ENCODE data around the gene MOSMO. TPM values are rescaled to one million over a fixed set of nuclear protein-coding genes. Genes with fewer than 3 reads are reported as not detected.
A peak's percentile ranks its signal among the peaks of the same experiment; 100 is the strongest.

The MOSMO gene
- total and polyA plus RNA-seq, 9 of the 15 experiments (the other 6 are each of a cell fraction or from before 2014, with no cell fraction given): 1.9 to 13.3 (median 7.7) TPM

- no peak for TF ChIP-seq FOS (IDR thresholded peaks at IDR 0.05; ENCODE audit: extremely low read depth, insufficient read length)
- TF ChIP-seq ZBTB5 (IDR thresholded peaks at IDR 0.05): peak; percentile 37; the same call in 1 of the 2 replicates
Observed at GRCh38 chr16:22116095-22116700, 108.3 kb downstream of the MOSMO start (continued).

GRCh38 chr16:22117609-22118008, 109.7 kb downstream of the MOSMO start:
- H3K4me2 ChIP-seq (ENCODE audit: insufficient read depth, low read length): no peak overlapping the region
- H3K9ac ChIP-seq (ENCODE audit: insufficient read depth in 1 of 2, low read depth in 2 of 2, low read length in 2 of 2): no peak overlapping the region; a peak in 1 of 4 replicates
- CTCF ChIA-PET (ENCODE audit: low intra/inter-chr PET ratio): no interaction called here
- H3K9me3 ChIP-seq (replicated peaks; ENCODE audit: control insufficient read depth, insufficient read depth, low read depth, low read length): no peaks in the 10 kb centered on the region
- POLR2A ChIA-PET: no interaction called here
- in situ Hi-C loops (cut with MboI) (loop anchor here (25.0 kb wide), 1 partner anchor 305 kb away; no protein-coding TSS in a partner anchor), intact Hi-C loops (cut with micrococcal nuclease) (no loop called here)
- ATAC-seq: no peak
- FAIRE-seq: no peak
- no peaks in the 10 kb centered on the region for H3K9me1 ChIP-seq (ENCODE audit: control insufficient read depth, insufficient read depth, low read length)
- H3K79me2 ChIP-seq (ENCODE audit: control insufficient read depth, insufficient read depth, low read length): no peaks in the 10 kb centered on the region
- H3K4me1 ChIP-seq (replicated peaks in 1 of 2; ENCODE audit: control insufficient read depth in 2 of 2, insufficient read depth in 2 of 2, low read length in 2 of 2): no peaks in the 10 kb centered on the region
- 14% methylated on average over 2 of the region's 2 CpGs for WGBS (ENCODE audit: insufficient coverage, low coverage, missing lambda C conversion rate)
- H3K36me3 ChIP-seq (ENCODE audit: control insufficient read depth, insufficient read depth, low read length): no peaks in the 10 kb centered on the region
- no peak for DNase-seq (ENCODE audit: extremely low read depth in 1 of 4, low spot score in 3 of 4)
- H3K4me3 ChIP-seq: no peak overlapping the region
- no TSS peak for BruUV-seq (replicated peaks)
- H3K27me3 ChIP-seq (ENCODE audit: control insufficient read depth in 2 of 2, insufficient read depth in 2 of 2, low read length in 2 of 2): peaks cover 0 to under 1% of the 10 kb centered on the region in 2 experiments; a peak in 2 of 5 replicates
- H4K20me1 ChIP-seq (replicated peaks; ENCODE audit: control insufficient read depth, insufficient read depth, low read length): no peaks in the 10 kb centered on the region
- no peak overlapping the region for H2AFZ ChIP-seq (ENCODE audit: low read depth, low read length)
- H3K27ac ChIP-seq (ENCODE audit: extremely low read depth, low read depth, low read length): no peak overlapping the region
- TF ChIP-seq TCFL5 (CRISPR knock-in tag; conservative IDR thresholded peaks at IDR 0.05) (no peak), NR2F6 (CRISPR knock-in tag; IDR thresholded peaks at IDR 0.05) (no peak), HMGXB4 (CRISPR knock-in tag; IDR thresholded peaks at IDR 0.05) (no peak), FOXA1 (IDR thresholded peaks at IDR 0.05; ENCODE audit: borderline replicate concordance) (no peak), GMEB1 (CRISPR knock-in tag; IDR thresholded peaks at IDR 0.05) (no peak), SREBF1 (IDR thresholded peaks at IDR 0.05; ENCODE audit: borderline replicate concordance, low read depth, low read length) (no peak), ZNF57 (CRISPR knock-in tag; IDR thresholded peaks at IDR 0.05) (no peak), MEF2A (IDR thresholded peaks at IDR 0.05; ENCODE audit: control insufficient read depth, low read depth, low read length) (no peak), CBFA2T2 (conservative IDR thresholded peaks at IDR 0.05) (no peak), CEBPG (CRISPR knock-in tag; IDR thresholded peaks at IDR 0.05) (no peak), CEBPG (tag; conservative IDR thresholded peaks at IDR 0.05 in 1 of 2, IDR thresholded peaks at IDR 0.05 in 1 of 2) (no peak), FUS (optimal IDR thresholded peaks at IDR 0.05; ENCODE audit: low read depth, low read length) (no peak), SRF (CRISPR knock-in tag; IDR thresholded peaks at IDR 0.05) (no peak), THAP7 (CRISPR knock-in tag; IDR thresholded peaks at IDR 0.05) (no peak)
